Keratinocyte (primary cell): ENCODE data around the gene MYO1E.

ENCODE experiments used
- CTCF ChIP-seq, 3 experiments: IDR thresholded peaks in 1 of 3; conservative IDR thresholded peaks in 1 of 3; optimal IDR thresholded peaks in 1 of 3; 2 replicates in 2 of 3; 3 replicates in 1 of 3; pipeline versions ENCODE3 to v1.5.1; 2011; ENCODE audit warnings: low read length in 3 of 3, mild to moderate bottlenecking in 3 of 3, moderate library complexity in 2 of 3, control low read depth in 1 of 3, inconsistent platforms in 1 of 3; ENCODE audit not compliant: insufficient read depth in 2 of 3; ENCODE audit errors: extremely low read depth in 1 of 3
- EZH2 ChIP-seq: IDR thresholded peaks from one replicate; pipeline ENCODE4 v1.6.1; 2012; ENCODE audit warnings: inconsistent platforms, mild to moderate bottlenecking, low read length, moderate library complexity

GRCh38 chr15:59394166-59394661 is 21.5 kb upstream of the MYO1E start:
- no peak for TF ChIP-seq CTCF (optimal IDR thresholded peaks at IDR 0.05 in 1 of 3, IDR thresholded peaks at IDR 0.05 in 1 of 3, conservative IDR thresholded peaks at IDR 0.05 in 1 of 3; ENCODE audit: extremely low read depth in 1 of 3, insufficient read depth in 2 of 3, low read length in 3 of 3)
- no peak for TF ChIP-seq EZH2
